ENCODE data around the gene ICA1L.

DNA sequence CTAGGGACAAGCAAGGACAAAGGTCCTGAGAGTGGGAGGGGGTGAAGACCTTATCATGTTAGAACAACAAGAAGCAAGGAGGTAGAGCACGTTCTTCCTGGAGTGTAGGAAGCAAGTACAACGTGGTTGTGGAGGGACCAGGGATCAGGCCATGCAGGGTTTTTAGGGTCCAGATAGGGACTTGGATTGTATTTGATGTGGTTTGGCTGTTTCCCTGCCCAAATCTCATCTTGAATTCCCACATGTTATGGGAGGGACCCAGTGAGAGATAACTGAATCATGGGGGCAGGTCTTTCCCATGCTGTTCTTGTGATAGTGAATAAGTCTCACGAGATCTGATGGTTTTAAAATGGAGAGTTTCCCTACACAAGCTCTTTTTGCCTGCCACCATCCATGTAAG, 53.2 kb downstream of the ICA1L start:
- TF ChIP-seq CTCF (IDR thresholded peaks at IDR 0.05 in 8 of 11, conservative IDR thresholded peaks at IDR 0.05 in 3 of 11): no peak
- no peak for TF ChIP-seq POLR2AphosphoS5 (IDR thresholded peaks at IDR 0.05)

All from spleen (tissue), 7 donors.